Ectodermal cell (in vitro differentiated cells): ENCODE data around the gene ANHX. TPM values are rescaled to one million over a fixed set of nuclear protein-coding genes. Genes with fewer than 3 reads are reported as not detected.
"Not testable (repeated sequence)": the region's sequence is repeated elsewhere in the genome, so short reads cannot be mapped to it uniquely, and the experiment has no call there.

Experiments used
- H3K27ac ChIP-seq: 2 replicates; pipeline ENCODE4 v1.7.0; 2013; ENCODE audit warnings: mild to moderate bottlenecking, low read depth, low read length; ENCODE audit not compliant: insufficient read depth, poor library complexity, severe bottlenecking
- H3K27me3 ChIP-seq: 2 replicates; pipeline ENCODE4 v1.7.0; 2013; ENCODE audit warnings: mild to moderate bottlenecking, low read length; ENCODE audit not compliant: insufficient read depth, control insufficient read depth, poor library complexity, severe bottlenecking
- H3K36me3 ChIP-seq: one replicate; pipeline ENCODE4 v1.7.0; 2013; ENCODE audit warnings: low read length; ENCODE audit not compliant: control insufficient read depth, insufficient read depth
- H3K4me1 ChIP-seq: one replicate; pipeline ENCODE4 v1.7.0; 2013; ENCODE audit warnings: low read length; ENCODE audit not compliant: control insufficient read depth, insufficient read depth
- H3K4me3 ChIP-seq: 2 replicates; pipeline ENCODE4 v1.7.0; 2013; ENCODE audit warnings: low read depth, low read length, control low read depth; ENCODE audit not compliant: insufficient read depth
- H3K9me3 ChIP-seq: 2 replicates; pipeline ENCODE4 v1.7.0; 2013; ENCODE audit warnings: mild to moderate bottlenecking, low read length, moderate library complexity; ENCODE audit not compliant: control insufficient read depth
- WGBS, 2 experiments: methylation state at CpG; one replicate each; pipeline ENCODE4 v1.1.7; 2013; ENCODE audit warnings: missing lambda C conversion rate in 2 of 2; 5-methylcytosine and 5-hydroxymethylcytosine counted together
- polyA plus RNA-seq, 4 experiments: library from polyadenylated mRNA; stranded (reverse); fragments of 50-300 nt; gene quantifications; one replicate each; pipeline ENCODE4 v1.2.3, GENCODE V29; 2013

ANHX gene
- not detected for polyA plus RNA-seq (2013, experiment 1 of 4)
- not detected for polyA plus RNA-seq (2013, experiment 2 of 4)
- not detected for polyA plus RNA-seq (2013, experiment 3 of 4)
- not detected for polyA plus RNA-seq (2013, experiment 4 of 4)

- Histone ChIP-seq H3K27me3 (no peaks in the 10 kb centered on the region), H3K36me3 (no peaks in the 10 kb centered on the region), H3K27ac (no peak within 1 kb of the TSS), H3K9me3 (peaks cover 9% of the 10 kb centered on the region), H3K4me1 (no peaks in the 10 kb centered on the region), H3K4me3 (no peak within 1 kb of the TSS)
- 92% methylated on average over 55 to 56 of the region's 61 CpGs for WGBS, 2 experiments
These were observed at the start of gene ANHX for GRCh38 chr12:133235401-133236112. ANHX (minus strand) TSS chr12:133235877; CDS start chr12:133234356, 1,521 bp downstream.

- not testable (repeated sequence) for H3K36me3 ChIP-seq, H3K9me3 ChIP-seq, H3K4me3 ChIP-seq, H3K27ac ChIP-seq, H3K4me1 ChIP-seq, H3K27me3 ChIP-seq
- WGBS, 2 experiments = 84 to 96% methylated on average over 5 to 6 of the region's 11 CpGs
These were observed 29.0 kb upstream of the ANHX start for GRCh38 chr12:133264668-133265067.

GRCh38 chr12:133264173-133264572 is 28.5 kb upstream of the ANHX start:
- no peaks in the 10 kb centered on the region for H3K27me3 ChIP-seq
- peaks cover 2% of the 10 kb centered on the region for H3K9me3 ChIP-seq
- no peak overlapping the region for H3K27ac ChIP-seq
- no peaks in the 10 kb centered on the region for H3K36me3 ChIP-seq
- H3K4me1 ChIP-seq = no peaks in the 10 kb centered on the region
- WGBS, 2 experiments = 88 to 89% methylated on average over 33 of the region's 33 CpGs
- no peak overlapping the region for H3K4me3 ChIP-seq

GRCh38 chr12:133256321-133256720 is 20.6 kb upstream of the ANHX start:
- Histone ChIP-seq H3K36me3 (no peaks in the 10 kb centered on the region), H3K4me3 (no peak overlapping the region), H3K4me1 (no peaks in the 10 kb centered on the region), H3K27me3 (no peaks in the 10 kb centered on the region), H3K27ac (no peak overlapping the region), H3K9me3 (peaks cover 4% of the 10 kb centered on the region)
- 65 to 67% methylated on average over 1 of the region's 1 CpG for WGBS, 2 experiments

- not testable (repeated sequence) for H3K27me3 ChIP-seq, H3K27ac ChIP-seq
- 19 to 43% methylated on average over 1 of the region's 1 CpG for WGBS, 2 experiments
These were observed 20.2 kb upstream of the ANHX start for GRCh38 chr12:133255833-133256232.

GRCh38 chr12:133251732-133252131 is 16.1 kb upstream of the ANHX start:
- no peaks in the 10 kb centered on the region for H3K4me1 ChIP-seq
- H3K9me3 ChIP-seq = peaks cover 2% of the 10 kb centered on the region
- no peak overlapping the region for H3K27ac ChIP-seq
- no peaks in the 10 kb centered on the region for H3K27me3 ChIP-seq
- H3K4me3 ChIP-seq = no peak overlapping the region
- WGBS, 2 experiments = 75 to 81% methylated on average over 3 to 5 of the region's 6 CpGs
- no peaks in the 10 kb centered on the region for H3K36me3 ChIP-seq

More at GRCh38 chr12:133255833-133256232, 20.2 kb upstream of the ANHX start:
- H3K4me1 ChIP-seq, H3K36me3 ChIP-seq, H3K9me3 ChIP-seq, H3K4me3 ChIP-seq: not testable (repeated sequence)

- no peaks in the 10 kb centered on the region for H3K36me3 ChIP-seq
- H3K4me3 ChIP-seq = no peak overlapping the region
- peaks cover 9% of the 10 kb centered on the region for H3K9me3 ChIP-seq
- H3K27ac ChIP-seq = no peak overlapping the region
- no peaks in the 10 kb centered on the region for H3K27me3 ChIP-seq
- 92 to 93% methylated on average over 12 of the region's 12 CpGs for WGBS, 2 experiments
- H3K4me1 ChIP-seq = no peaks in the 10 kb centered on the region
These were observed 879 bp upstream of the ANHX start for GRCh38 chr12:133236556-133236955.

GRCh38 chr12:133236144-133236543 is 467 bp upstream of the ANHX start:
- H3K4me3 ChIP-seq = no peak overlapping the region
- H3K36me3 ChIP-seq = no peaks in the 10 kb centered on the region
- H3K9me3 ChIP-seq = peaks cover 9% of the 10 kb centered on the region
- H3K27ac ChIP-seq = no peak overlapping the region
- WGBS, 2 experiments = 94 to 96% methylated on average over 44 of the region's 44 CpGs
- no peaks in the 10 kb centered on the region for H3K27me3 ChIP-seq
- H3K4me1 ChIP-seq = no peaks in the 10 kb centered on the region

- H3K27ac ChIP-seq = no peak overlapping the region
- no peaks in the 10 kb centered on the region for H3K4me1 ChIP-seq
- no peak overlapping the region for H3K4me3 ChIP-seq
- no peaks in the 10 kb centered on the region for H3K27me3 ChIP-seq
- peaks cover 6% of the 10 kb centered on the region for H3K9me3 ChIP-seq
- WGBS, 2 experiments = 85 to 87% methylated on average over 20 of the region's 20 CpGs
- H3K36me3 ChIP-seq = no peaks in the 10 kb centered on the region
These were observed 706 bp downstream of the ANHX start for GRCh38 chr12:133234971-133235370.

- Histone ChIP-seq H3K9me3 (peaks cover 6% of the 10 kb centered on the region), H3K27me3 (no peaks in the 10 kb centered on the region), H3K36me3 (no peaks in the 10 kb centered on the region), H3K27ac (no peak overlapping the region), H3K4me3 (no peak overlapping the region), H3K4me1 (no peaks in the 10 kb centered on the region)
- WGBS, 2 experiments = 80 to 82% methylated on average over 18 of the region's 18 CpGs
These were observed 1.6 kb downstream of the ANHX start for GRCh38 chr12:133233993-133234564.
